Raji (cell line): ENCODE results near the gene GARIN5A.

Experiments
- POLR2A ChIP-seq: IDR thresholded peaks from 2 replicates; pipeline ENCODE4 v1.6.1; 2011; ENCODE audit warnings: low read depth, low read length, control low read depth; ENCODE audit not compliant: insufficient read depth

Gene GARIN5A

GRCh38 chr19:50498219-50499056, 21.8 kb upstream of the GARIN5A start:
- no peak for TF ChIP-seq POLR2A

GRCh38 chr19:50497022-50497405, 20.4 kb upstream of the GARIN5A start:
- TF ChIP-seq POLR2A, result no peak

- TF ChIP-seq POLR2A, result no peak
Measured at GRCh38 chr19:50496189-50497021, 19.8 kb upstream of the GARIN5A start.

GRCh38 chr19:50495020-50495531, 18.4 kb upstream of the GARIN5A start:
- no peak for TF ChIP-seq POLR2A

- TF ChIP-seq POLR2A, result no peak
Measured at GRCh38 chr19:50494186-50495019, 17.8 kb upstream of the GARIN5A start.

- no peak for TF ChIP-seq POLR2A
Measured at GRCh38 chr19:50493171-50493570, 16.5 kb upstream of the GARIN5A start.

GRCh38 chr19:50492303-50493052, 15.8 kb upstream of the GARIN5A start:
- TF ChIP-seq POLR2A, result no peak

GRCh38 chr19:50490991-50491472, 14.4 kb upstream of the GARIN5A start:
- no peak for TF ChIP-seq POLR2A

GRCh38 chr19:50490411-50490811, 13.8 kb upstream of the GARIN5A start:
- TF ChIP-seq POLR2A, result no peak

- TF ChIP-seq POLR2A, result no peak
Measured at GRCh38 chr19:50489461-50490011, 12.9 kb upstream of the GARIN5A start.

GRCh38 chr19:50488389-50489194, 11.9 kb upstream of the GARIN5A start:
- TF ChIP-seq POLR2A, result no peak

- no peak for TF ChIP-seq POLR2A
Measured at GRCh38 chr19:50486823-50487515, 10.3 kb upstream of the GARIN5A start.
